Memory B cell (primary cell): ENCODE measurements around the gene IFITM5.

ENCODE experiments used
- ATAC-seq: fragments of 150-1000 bp; cut with Tn5 transposase; 2 replicates; pipeline ENCODE4 v1.10.0; 2021; ENCODE audit warnings: low read depth, mild to moderate bottlenecking, moderate library complexity
- DNase-seq, 2 donors: peaks; one replicate each; pipeline ENCODE4 v3.0.0; 2022; ENCODE audit warnings: low spot score in 2 of 2
- H3K27ac Mint-ChIP-seq: one replicate; pipeline ENCODE4 v1.8.0; 2022; ENCODE audit warnings: mild to moderate bottlenecking, moderate library complexity, mixed read lengths
- H3K27me3 Mint-ChIP-seq: one replicate; pipeline ENCODE4 v1.8.0; 2022; ENCODE audit warnings: mixed read lengths
- H3K36me3 Mint-ChIP-seq: one replicate; pipeline ENCODE4 v1.8.0; 2022; ENCODE audit warnings: mild to moderate bottlenecking, mixed read lengths
- H3K4me1 Mint-ChIP-seq: one replicate; pipeline ENCODE4 v1.8.0; 2022; ENCODE audit warnings: mixed read lengths
- H3K4me3 Mint-ChIP-seq: one replicate; pipeline ENCODE4 v1.8.0; 2022; ENCODE audit warnings: mild to moderate bottlenecking, moderate library complexity, mixed read lengths
- H3K9me3 Mint-ChIP-seq: one replicate; pipeline ENCODE4 v1.8.0; 2022; ENCODE audit warnings: mixed read lengths

Gene IFITM5

DNA sequence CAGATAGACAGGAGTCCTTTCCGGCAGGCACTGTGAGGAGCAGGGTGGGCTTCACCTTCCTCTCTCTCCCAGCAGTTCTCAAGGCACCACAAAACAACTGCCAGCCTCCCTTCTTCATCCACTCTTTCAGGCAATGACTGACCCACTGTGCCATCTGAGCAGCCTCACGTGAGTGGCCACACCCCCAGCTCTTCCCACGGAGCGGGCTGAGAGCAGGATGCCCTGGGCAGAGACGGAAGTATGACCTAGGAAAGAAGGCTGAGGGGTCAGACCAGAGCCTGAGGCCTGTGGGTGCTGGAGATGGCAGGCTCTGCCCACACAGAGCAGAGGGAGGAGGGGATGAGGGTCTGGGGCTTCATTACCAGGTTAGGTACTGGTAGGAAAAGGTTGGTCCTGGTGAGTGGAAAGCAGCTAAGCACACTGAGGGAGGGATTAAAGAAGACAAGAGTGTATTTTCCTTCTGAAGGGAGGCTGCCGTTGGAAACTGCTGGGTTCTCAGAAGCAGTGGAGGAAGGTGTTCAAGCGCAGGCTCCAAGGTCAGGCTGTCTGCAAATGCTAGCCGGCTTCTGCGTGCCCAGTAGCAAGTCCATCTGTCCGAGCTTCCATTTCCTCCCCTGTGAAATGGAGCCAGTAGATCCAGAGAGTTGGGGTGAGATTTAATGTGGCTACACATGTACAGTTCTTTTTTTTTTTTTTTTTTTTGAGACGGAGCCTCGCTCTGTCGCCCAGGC is 16.5 kb downstream of the IFITM5 start:
- Mint-ChIP-seq H3K36me3 (peaks cover under 1% of the 10 kb centered on the region), H3K27ac (no peak overlapping the region), H3K4me1 (peaks cover 27% of the 10 kb centered on the region), H3K9me3 (no peaks in the 10 kb centered on the region), H3K4me3 (no peak overlapping the region), H3K27me3 (peaks cover 26% of the 10 kb centered on the region)
- DNase-seq (no peak), ATAC-seq (no peak)

DNA sequence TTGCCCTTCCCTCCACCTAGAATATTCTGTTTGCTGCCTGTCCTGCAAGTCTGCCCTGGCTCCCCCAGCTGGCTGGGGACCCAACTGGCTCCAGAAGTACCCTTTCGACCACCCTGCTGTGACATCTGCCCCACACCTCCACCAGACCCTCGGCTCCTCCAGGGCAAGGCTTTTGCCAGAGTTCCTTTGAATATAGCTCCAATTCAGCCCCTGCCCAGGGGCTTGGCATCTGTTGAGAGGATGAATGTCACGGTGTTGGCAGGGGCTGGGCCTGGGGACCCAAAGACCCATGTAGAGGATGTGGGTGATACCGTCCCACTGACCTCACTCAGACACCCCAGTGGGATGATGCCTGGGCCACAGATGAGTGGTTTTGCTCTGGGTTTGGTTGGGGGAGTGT is 17.2 kb downstream of the IFITM5 start:
- Mint-ChIP-seq H3K4me1 (peaks cover 22% of the 10 kb centered on the region), H3K9me3 (no peaks in the 10 kb centered on the region), H3K4me3 (peak overlapping the region; percentile 73), H3K27me3 (peaks cover 24% of the 10 kb centered on the region), H3K27ac (no peak overlapping the region), H3K36me3 (no peaks in the 10 kb centered on the region)
- no peak for DNase-seq
- ATAC-seq, result no peak

DNA sequence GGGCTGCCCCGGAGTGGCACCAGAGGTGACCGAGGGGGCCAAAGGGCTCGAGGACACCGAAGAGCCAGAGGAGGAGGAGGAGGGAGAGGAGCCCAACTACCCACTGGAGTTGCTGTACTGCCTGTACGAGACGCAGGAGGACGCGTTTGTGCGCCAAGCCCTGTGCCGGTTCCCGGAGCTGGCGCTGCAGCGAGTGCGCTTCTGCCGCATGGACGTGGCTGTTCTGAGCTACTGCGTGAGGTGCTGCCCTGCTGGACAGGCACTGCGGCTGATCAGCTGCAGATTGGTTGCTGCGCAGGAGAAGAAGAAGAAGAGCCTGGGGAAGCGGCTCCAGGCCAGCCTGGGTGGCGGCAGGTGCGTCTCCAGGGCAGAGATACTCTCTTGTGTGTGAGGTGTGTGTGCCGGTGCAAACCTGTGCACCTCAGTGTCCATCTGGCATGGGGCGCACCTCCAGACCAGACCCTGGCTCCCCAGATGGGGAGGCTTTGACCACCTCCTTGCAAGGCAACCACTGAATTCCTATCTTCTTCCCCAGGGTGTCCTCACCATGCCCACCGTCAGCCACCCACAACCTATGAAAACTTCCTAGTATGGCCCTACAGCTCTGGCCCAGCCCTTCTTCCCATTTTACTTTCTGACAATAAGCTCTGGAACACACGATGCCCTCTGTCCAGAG is 17.7 kb downstream of the IFITM5 start:
- peaks cover 18% of the 10 kb centered on the region for H3K4me1 Mint-ChIP-seq
- DNase-seq (no peak), ATAC-seq (no peak)
- H3K4me3 Mint-ChIP-seq, result peak overlapping the region; percentile 73
- H3K27ac Mint-ChIP-seq, result no peak overlapping the region
- H3K36me3 Mint-ChIP-seq, result peaks cover 3% of the 10 kb centered on the region
- H3K9me3 Mint-ChIP-seq, result peaks cover 1% of the 10 kb centered on the region
- H3K27me3 Mint-ChIP-seq, result peaks cover 21% of the 10 kb centered on the region

DNA sequence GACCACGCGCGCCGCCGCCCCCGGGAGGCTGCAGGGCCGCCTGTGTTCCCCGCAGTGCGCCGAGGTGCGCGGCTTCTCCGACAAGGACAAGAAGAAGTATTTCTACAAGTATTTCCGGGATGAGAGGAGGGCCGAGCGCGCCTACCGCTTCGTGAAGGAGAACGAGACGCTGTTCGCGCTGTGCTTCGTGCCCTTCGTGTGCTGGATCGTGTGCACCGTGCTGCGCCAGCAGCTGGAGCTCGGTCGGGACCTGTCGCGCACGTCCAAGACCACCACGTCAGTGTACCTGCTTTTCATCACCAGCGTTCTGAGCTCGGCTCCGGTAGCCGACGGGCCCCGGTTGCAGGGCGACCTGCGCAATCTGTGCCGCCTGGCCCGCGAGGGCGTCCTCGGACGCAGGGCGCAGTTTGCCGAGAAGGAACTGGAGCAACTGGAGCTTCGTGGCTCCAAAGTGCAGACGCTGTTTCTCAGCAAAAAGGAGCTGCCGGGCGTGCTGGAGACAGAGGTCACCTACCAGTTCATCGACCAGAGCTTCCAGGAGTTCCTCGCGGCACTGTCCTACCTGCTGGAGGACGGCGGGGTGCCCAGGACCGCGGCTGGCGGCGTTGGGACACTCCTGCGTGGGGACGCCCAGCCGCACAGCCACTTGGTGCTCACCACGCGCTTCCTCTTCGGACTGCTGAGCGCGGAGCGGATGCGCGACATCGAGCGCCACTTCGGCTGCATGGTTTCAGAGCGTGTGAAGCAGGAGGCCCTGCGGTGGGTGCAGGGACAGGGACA is 18.4 kb downstream of the IFITM5 start:
- H3K9me3 Mint-ChIP-seq, result peaks cover 3% of the 10 kb centered on the region
- H3K36me3 Mint-ChIP-seq, result peaks cover 5% of the 10 kb centered on the region
- H3K4me1 Mint-ChIP-seq, result peaks cover 21% of the 10 kb centered on the region
- H3K27ac Mint-ChIP-seq, result no peak overlapping the region
- peak overlapping the region; percentile 73 for H3K4me3 Mint-ChIP-seq
- peaks cover 21% of the 10 kb centered on the region for H3K27me3 Mint-ChIP-seq
- DNase-seq, result no peak
- ATAC-seq, result peak; percentile 53

DNA sequence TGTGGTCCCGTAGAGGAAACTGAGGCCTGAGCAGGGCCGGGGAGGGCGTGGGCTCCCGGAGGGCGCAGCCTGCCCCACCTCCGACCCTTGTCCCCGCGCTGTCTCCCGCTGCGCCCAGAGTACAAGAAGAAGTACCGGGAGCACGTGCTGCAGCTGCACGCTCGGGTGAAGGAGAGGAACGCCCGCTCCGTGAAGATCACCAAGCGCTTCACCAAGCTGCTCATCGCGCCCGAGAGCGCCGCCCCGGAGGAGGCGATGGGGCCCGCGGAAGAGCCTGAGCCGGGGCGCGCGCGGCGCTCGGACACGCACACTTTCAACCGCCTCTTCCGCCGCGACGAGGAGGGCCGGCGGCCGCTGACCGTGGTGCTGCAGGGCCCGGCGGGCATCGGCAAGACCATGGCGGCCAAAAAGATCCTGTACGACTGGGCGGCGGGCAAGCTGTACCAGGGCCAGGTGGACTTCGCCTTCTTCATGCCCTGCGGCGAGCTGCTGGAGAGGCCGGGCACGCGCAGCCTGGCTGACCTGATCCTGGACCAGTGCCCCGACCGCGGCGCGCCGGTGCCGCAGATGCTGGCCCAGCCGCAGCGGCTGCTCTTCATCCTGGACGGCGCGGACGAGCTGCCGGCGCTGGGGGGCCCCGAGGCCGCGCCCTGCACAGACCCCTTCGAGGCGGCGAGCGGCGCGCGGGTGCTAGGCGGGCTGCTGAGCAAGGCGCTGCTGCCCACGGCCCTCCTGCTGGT is 19.2 kb downstream of the IFITM5 start:
- peaks cover 5% of the 10 kb centered on the region for H3K36me3 Mint-ChIP-seq
- H3K4me3 Mint-ChIP-seq, result peak overlapping the region; percentile 85
- H3K27ac Mint-ChIP-seq, result peak overlapping the region; percentile 53
- peaks cover 3% of the 10 kb centered on the region for H3K9me3 Mint-ChIP-seq
- no peak for DNase-seq
- H3K4me1 Mint-ChIP-seq, result peaks cover 26% of the 10 kb centered on the region
- peak; percentile 84 for ATAC-seq
- H3K27me3 Mint-ChIP-seq, result peaks cover 21% of the 10 kb centered on the region

DNA sequence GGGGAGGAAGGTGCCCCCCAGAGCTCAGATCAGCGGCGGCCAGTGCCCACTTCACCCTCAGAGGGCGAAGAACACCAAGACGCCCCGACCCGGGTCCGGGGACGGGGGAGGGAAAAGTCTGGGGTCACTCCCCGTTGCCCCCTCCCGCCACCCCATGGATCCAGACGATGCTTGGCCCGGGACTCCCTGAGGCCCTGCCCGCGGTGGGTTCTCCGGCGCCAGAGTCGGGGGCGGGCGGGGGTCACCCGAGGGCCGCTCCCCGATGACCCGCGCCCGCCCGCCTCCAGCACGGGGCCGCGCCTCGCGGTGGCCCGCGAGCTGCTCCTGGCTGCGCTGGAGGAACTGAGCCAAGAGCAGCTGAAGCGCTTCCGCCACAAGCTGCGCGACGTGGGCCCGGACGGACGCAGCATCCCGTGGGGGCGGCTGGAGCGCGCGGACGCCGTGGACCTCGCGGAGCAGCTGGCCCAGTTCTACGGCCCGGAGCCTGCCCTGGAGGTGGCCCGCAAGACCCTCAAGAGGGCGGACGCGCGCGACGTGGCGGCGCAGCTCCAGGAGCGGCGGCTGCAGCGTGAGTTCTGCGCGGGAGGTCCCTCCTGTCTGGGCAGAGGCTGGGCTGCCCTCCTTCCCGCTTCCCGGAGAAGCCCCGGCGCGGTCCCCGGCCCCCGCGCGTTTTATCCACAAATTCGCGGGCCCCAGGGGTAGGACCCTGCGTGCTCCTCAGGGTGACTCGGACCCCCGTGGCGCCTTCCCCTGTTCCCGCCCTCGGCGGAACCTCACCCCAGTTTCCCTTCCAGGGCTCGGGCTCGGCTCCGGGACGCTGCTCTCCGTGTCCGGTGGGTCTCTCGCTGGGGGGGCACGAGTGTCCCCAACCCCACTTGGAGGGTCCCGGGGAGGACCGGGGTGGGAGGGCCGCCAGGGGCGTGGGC is 20.0 kb downstream of the IFITM5 start:
- peaks cover 29% of the 10 kb centered on the region for H3K4me1 Mint-ChIP-seq
- peaks cover 5% of the 10 kb centered on the region for H3K36me3 Mint-ChIP-seq
- peaks cover 19% of the 10 kb centered on the region for H3K27me3 Mint-ChIP-seq
- DNase-seq (no peak), ATAC-seq (peak; percentile 48)
- H3K9me3 Mint-ChIP-seq, result peaks cover 3% of the 10 kb centered on the region
- peak overlapping the region; percentile 78 for H3K4me3 Mint-ChIP-seq
- peak overlapping the region; percentile 53 for H3K27ac Mint-ChIP-seq

DNA sequence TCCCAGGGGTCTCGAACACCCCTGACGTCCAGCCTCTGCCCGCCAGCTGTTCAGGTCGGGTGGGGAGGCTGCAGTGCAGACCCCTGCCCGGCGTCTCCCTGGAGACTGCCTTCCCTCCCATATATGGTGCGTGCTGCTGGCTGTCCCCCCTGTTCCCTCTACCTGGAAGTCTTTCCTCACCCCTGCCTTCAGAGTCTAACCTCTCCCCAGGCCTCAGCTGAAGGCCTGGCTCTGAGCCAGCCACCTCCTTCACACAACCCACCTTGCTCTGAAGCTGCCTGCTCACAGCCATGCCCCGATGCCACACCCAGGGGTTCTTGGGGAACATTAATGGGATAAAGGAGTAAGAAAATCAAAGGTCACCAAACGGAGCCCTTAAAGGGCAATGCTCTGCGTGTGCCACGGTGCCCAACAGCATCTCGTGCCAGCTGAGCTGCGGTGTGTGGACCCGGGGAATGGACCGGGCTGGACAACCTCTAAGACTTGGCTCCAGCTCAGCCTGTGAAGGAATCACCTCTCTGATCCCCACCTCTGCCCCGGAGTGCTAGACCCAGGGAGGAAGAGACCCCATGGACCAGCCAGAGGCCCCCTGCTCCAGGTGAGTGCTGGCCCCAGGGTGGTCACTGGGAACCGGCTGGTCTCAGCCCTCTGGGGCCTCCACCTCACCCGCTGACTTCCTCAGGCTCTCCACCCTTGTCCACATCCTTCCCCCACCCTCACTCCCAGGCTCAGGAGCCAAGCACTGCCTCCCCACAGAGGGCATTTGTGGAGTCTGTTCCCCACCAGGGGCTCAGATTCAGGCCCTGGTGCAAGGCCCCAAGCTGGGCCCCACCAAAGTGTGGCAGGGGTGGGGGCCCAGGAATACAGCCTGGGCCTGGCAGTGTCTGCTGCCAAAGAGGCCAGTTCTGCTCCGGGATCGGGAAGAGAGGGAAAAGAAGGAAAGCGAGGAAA is 21.1 kb downstream of the IFITM5 start, which contains the start of gene NLRP6:
TSS of gene NLRP6 (plus strand) at position 407 of the 951 bp plus-strand sequence. CDS start at position 570, 163 bp downstream.
- H3K9me3 Mint-ChIP-seq, result peaks cover 3% of the 10 kb centered on the region
- H3K27ac Mint-ChIP-seq, result peak within 1 kb of the TSS; percentile 49
- peaks cover 15% of the 10 kb centered on the region for H3K27me3 Mint-ChIP-seq
- DNase-seq (no peak), ATAC-seq (no peak)
- H3K4me1 Mint-ChIP-seq, result peaks cover 29% of the 10 kb centered on the region
- peak within 1 kb of the TSS; percentile 78 for H3K4me3 Mint-ChIP-seq
- peaks cover 5% of the 10 kb centered on the region for H3K36me3 Mint-ChIP-seq

DNA sequence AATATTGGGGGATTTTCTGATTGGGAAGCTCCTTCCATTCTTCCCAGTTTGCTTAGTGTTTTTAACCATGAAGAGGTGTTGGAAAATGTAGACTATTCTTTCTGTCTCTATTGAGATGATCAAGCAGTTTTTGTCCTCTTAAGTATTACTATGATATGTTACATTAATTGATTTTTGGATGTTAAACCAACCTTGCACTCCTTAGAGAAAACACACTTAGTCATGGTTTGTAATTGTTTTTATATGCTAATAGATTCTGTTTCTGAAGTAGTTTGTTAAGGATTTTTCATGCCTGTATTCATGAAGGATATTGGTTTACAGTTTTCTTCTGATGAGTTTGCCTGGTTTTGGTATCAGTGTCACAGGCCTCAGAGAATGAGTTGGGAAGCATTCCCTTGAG is 23.1 kb downstream of the IFITM5 start:
- no peak for ATAC-seq
- Mint-ChIP-seq H3K27me3 (peaks cover 3% of the 10 kb centered on the region), H3K4me3 (no peak overlapping the region)

DNA sequence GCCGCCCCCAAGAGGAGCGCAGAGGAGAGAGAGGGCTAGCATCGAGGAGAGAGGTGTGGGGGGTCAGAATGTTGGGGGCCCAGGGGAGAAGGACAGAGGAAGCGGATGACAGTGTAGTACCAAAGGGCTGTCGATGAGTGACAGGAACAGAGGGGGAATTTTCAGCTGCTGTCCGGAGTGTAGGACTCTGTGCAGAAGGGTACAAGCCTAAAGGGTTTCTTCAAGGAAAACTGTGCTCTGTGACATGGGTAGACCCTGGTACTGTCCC is 26.5 kb downstream of the IFITM5 start:
- Mint-ChIP-seq H3K4me3 (no peak overlapping the region), H3K9me3 (peaks cover 3% of the 10 kb centered on the region), H3K4me1 (peaks cover 31% of the 10 kb centered on the region), H3K36me3 (peaks cover 5% of the 10 kb centered on the region), H3K27me3 (no peaks in the 10 kb centered on the region), H3K27ac (no peak overlapping the region)
- ATAC-seq (no peak), DNase-seq (no peak)

More for the DNA sequence above, 23.1 kb downstream of the IFITM5 start:
- Mint-ChIP-seq H3K4me1 (peaks cover 19% of the 10 kb centered on the region), H3K36me3 (peaks cover 5% of the 10 kb centered on the region), H3K27ac (no peak overlapping the region), H3K9me3 (peaks cover 3% of the 10 kb centered on the region)
- no peak for DNase-seq

DNA sequence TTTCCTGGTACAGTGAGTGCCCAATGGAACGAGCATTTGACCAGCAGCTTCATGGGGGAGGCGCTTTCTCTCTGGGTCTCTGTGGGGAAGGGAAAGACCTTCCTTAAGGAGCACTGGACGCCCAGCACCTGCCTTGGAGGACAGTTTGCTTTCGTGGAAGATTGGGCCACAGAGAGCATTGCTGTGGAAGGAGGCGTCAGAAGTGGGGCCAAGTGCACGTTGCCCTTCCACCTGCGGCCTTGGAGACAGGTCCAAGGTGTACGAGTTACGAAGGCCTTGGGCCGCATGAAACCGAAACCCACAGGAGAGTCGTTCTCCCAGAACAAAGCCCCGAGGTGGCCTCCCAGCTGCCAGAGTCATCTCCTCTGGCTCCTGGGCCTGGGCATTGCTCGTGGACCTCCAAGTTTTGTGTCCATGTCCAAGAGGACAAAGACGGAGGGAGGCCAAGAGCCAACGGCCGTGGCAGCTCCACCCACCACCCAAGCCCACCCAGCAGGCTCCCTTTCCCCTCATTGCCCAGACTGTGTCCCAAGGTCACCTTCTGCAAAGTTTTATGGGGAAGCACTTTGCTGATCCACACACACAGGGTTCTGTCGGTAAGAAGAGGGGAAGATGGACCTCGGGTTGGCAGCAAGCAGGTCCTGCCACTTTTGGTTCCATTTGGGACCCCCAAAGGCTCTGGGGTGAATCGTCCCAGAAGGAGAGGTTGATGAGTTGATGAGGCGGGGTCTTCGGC is 27.0 kb downstream of the IFITM5 start:
- H3K9me3 Mint-ChIP-seq, result peaks cover 3% of the 10 kb centered on the region
- peaks cover 5% of the 10 kb centered on the region for H3K36me3 Mint-ChIP-seq
- peaks cover 31% of the 10 kb centered on the region for H3K4me1 Mint-ChIP-seq
- DNase-seq, result no peak
- H3K27ac Mint-ChIP-seq, result peak overlapping the region; percentile 75
- ATAC-seq, result no peak
- no peaks in the 10 kb centered on the region for H3K27me3 Mint-ChIP-seq
- no peak overlapping the region for H3K4me3 Mint-ChIP-seq

DNA sequence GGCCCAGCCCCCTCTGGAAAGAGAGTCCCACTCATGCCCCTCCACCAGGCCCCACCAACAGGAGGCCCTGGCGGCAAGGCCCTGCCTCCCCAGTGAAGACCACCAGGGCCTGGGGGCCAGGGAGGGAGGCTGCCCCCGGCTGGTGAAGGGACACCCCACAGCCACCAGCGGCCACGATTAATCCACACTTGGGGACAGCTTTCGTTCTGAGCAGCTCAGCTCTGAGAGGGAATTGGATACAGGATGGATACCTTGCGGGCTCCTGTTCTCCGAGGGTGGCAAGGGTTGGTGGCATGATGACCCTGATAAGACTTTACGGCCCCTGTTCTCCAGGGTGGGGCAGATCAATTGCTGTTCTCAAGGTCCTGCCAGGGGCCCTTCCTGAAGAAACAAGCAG is 28.0 kb downstream of the IFITM5 start:
- no peaks in the 10 kb centered on the region for H3K9me3 Mint-ChIP-seq
- H3K36me3 Mint-ChIP-seq, result no peaks in the 10 kb centered on the region
- H3K4me3 Mint-ChIP-seq, result no peak overlapping the region
- H3K27ac Mint-ChIP-seq, result peak overlapping the region; percentile 75
- no peak for DNase-seq
- no peak for ATAC-seq
- H3K4me1 Mint-ChIP-seq, result peaks cover 31% of the 10 kb centered on the region
- H3K27me3 Mint-ChIP-seq, result no peaks in the 10 kb centered on the region
